Embryonic facial prominence (tissue), 1 donor: ENCODE measurements around the gene RFLNA.
"Not testable (repeated sequence)": the region's sequence is repeated elsewhere in the genome, so short reads cannot be mapped to it uniquely, and the experiment has no call there.

Experiments used
- DNase-seq: peaks from one replicate; pipeline ENCODE4 v3.0.0-alpha.2; 2016; ENCODE audit errors: extremely low spot score

The RFLNA gene

DNA sequence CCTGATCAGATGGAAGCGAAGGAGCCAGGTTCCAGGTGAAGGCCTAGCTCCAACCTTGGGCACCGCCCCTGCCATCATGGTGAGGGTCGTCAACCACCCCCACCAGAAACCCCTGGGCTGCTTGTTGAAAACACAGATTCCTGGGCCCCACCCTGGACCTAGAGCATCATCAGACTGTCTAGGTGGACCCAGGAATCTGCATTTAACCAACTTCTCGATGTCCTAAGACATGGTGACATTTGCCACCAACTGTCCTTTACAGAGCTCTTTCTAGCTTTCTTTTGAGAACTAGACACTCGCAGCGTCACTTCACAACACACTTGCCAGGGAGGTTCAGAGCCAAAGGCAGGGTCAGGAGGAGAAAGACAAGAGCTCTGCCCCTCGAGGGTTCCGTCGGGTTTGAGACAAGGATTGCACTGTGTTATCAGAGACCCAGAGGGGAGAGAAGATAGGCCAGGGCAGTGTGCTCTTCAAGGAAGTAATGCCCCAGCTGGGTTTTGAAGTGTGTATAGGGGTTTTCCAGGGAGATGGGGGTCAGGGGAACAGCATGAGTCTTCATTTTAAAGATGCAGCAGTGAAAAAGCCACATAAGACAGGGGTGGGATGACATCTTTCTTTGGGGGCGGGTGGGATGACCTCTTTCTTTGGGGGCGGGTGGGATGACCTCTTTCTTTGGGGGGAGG lies 24.6 kb downstream of the RFLNA start:
- no peak for DNase-seq

DNA sequence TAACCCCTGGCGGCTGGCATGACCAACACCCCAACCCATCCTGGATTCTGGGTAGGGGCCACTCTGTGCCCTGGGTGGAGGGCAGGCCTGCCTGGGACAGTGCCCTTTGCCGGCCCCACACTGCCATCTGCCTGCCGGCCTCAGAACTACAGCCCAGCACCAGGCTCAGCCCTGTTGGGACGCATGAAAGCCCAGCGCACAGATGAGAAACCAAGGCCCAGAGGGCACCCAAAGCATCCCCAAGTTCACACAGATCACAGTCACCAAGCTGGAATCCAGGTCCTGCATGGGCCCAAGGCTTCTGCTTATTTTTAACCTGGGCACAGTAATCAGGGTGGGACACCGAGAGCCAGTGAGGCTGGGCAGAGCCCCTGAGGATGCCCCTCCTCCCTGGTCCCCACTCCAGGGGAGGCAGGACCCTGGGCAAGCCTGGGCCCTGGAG lies 26.2 kb downstream of the RFLNA start:
- DNase-seq: no peak

- DNase-seq: no peak
These were observed 26.8 kb downstream of the RFLNA start for GRCh38 chr12:124321556-124322270.

GRCh38 chr12:124322271-124322998 lies 27.5 kb downstream of the RFLNA start:
- DNase-seq: no peak

GRCh38 chr12:124322999-124323328 lies 28.1 kb downstream of the RFLNA start:
- DNase-seq: not testable (repeated sequence)

- DNase-seq: no peak
These were observed 29.1 kb downstream of the RFLNA start for GRCh38 chr12:124323771-124324530.

- DNase-seq: no peak
These were observed 30.2 kb downstream of the RFLNA start for GRCh38 chr12:124324803-124325705.

- DNase-seq: no peak
These were observed 31.2 kb downstream of the RFLNA start for GRCh38 chr12:124326104-124326503.

GRCh38 chr12:124326871-124327270 lies 32.0 kb downstream of the RFLNA start:
- DNase-seq: no peak

- DNase-seq: no peak
These were observed 32.6 kb downstream of the RFLNA start for GRCh38 chr12:124327362-124328043.

GRCh38 chr12:124328116-124328515 lies 33.2 kb downstream of the RFLNA start:
- no peak for DNase-seq

DNA sequence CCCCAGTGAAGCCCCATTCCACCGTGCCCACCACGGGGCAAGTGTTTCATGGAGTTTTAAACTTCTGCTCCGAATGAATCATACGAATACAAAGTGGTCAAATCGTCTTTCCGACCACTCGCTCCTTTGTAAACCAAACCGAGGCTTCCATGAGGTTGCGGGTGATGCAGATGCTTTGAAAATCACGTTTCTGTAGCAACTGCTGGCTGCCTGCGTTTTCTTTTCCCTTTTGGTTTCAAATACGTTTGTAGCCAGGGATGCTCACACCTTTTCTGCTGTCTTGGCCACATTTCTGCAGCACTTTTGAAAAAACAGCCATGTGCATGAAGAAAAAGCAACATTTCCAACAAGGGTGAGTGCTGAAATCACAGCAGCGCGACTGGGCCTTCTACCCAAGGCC lies 33.7 kb downstream of the RFLNA start:
- no peak for DNase-seq

DNA sequence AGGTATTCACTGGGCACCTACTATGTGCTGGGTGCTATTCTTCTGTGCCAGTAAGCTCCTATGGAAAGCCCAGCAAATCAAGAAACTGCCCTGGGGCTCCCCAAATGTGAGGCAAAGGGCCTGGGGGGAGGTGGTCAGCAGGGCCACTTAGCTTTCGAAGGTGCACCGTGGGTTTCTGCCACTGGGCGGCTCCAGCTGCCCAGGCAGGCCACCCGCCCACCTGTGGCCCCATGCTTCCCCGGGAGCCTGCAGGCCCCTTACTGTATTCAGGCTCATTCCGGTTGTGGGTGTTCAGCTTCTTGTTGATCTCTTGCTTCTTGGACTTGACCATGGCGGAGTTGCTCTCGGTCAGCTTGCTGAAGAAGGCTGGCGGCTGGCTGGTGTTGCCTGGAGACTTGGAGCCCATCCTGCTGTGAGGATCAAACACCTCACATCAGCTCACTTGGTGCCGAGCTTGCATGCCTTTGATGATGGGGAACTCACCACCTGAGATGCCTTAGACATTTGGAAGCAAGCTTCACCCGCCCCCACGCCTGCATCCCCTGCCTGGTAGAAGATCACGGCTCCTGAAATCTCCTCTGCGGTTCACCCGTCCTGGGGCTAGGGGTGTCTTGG lies 37.3 kb downstream of the RFLNA start:
- DNase-seq: no peak

DNA sequence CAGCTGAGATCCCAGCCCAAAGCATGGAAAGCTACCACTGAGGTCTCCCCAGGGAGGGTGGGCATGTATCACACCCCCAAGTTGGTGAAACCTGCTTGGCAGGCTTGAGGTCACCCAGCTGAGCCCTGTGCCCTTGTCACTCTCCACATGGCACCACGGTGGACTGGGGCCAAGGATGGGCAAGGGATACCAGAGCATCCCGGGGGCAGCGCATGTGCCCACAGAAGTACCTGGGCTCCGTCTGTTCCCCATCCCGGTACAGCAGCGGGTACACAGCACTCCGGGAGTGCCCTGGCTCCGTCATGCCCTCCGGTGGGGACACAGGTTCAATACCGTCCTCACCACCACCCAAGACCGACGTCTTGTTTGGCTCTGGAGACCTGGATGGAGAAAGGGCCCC lies 38.0 kb downstream of the RFLNA start:
- no peak for DNase-seq

- DNase-seq: no peak
These were observed 38.8 kb downstream of the RFLNA start for GRCh38 chr12:124333724-124334123.

DNA sequence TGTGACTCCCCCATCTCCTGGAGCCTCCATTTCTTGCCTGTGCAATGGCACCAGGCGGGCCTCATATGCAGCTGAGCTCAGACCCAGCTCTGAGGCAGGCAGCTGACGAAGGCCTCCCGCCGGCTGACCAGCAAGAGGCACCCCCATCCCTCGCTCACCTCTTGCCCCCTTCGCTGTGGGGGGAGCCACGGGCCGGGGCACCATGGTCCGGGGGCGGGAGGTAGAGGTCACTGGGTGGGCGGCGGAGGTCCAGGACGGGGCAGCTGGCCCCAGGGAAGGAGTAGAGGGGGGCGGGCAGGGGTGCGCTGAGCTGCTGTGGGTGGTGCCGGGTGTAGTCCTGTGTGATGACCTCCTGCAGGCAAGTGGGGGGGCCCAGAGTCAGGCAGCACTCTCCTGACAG lies 39.4 kb downstream of the RFLNA start:
- no peak for DNase-seq

- DNase-seq: no peak
These were observed 40.1 kb downstream of the RFLNA start for GRCh38 chr12:124334976-124335375.

GRCh38 chr12:124335426-124336183 lies 40.7 kb downstream of the RFLNA start:
- no peak for DNase-seq

DNA sequence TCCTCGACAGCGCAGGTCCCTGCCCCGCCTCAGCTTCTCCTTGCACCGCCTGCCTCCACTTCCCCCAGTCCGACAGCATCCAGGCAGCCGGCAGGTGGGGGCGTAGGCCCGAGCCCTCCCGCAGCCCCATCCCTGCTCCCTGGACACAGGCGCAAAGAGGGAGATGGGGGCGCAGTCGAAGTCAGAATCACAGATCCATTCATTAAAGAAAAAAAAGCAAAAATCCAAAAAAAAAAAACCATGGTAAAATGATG lies 41.2 kb downstream of the RFLNA start:
- DNase-seq: no peak
